OCI-LY1 (cell line): ENCODE data around the gene SRPRB.

Source experiments
- CTCF ChIP-seq: fragments of 200-600 bp; sonication (generic), shearing (Covaris generic); IDR thresholded peaks from 2 replicates; pipeline ENCODE4 v1.5.1; 2017; ENCODE audit warnings: mild to moderate bottlenecking, antibody characterized with exemption, low read length, moderate library complexity, mixed read lengths
- EZH2 ChIP-seq: fragments of 200-600 bp; sonication (generic), shearing (Covaris generic); IDR thresholded peaks from 2 replicates; pipeline ENCODE4 v1.8.0; 2017; ENCODE audit warnings: borderline replicate concordance, mixed run types, mild to moderate bottlenecking, antibody characterized with exemption, low read length, moderate library complexity, mixed read lengths

DNA sequence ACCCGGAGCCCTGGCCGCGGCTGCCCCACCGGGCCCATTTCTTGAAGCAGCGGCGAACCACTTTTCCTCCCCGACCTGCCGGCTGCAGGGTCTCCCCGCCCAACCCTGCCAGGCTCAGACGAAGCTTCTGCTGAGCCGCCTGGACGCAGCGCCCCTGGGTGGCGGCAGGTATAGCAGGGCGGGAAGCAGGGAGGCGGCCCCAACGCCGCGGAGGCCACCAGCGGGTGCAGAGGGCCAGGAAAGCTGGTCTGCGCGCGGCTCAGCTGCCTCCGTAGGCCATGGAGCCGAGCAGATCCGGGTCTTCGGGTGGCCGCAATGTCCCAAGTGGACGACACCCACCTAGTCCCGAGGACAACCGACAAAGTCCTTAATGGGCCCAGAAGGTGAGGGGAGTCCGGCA, 21.9 kb upstream of the SRPRB start:
- TF ChIP-seq CTCF (no peak), EZH2 (no peak)
